Measurements from ENCODE around the gene SNX20. TPM values are rescaled to one million over a fixed set of nuclear protein-coding genes. Genes with fewer than 3 reads are reported as not detected.
A peak's percentile ranks its signal among the peaks of the same experiment; 100 is the strongest.

Gene SNX20
- total and polyA plus RNA-seq, 9 donors = 0.38 to 2.7 (median 0.82) TPM

DNA sequence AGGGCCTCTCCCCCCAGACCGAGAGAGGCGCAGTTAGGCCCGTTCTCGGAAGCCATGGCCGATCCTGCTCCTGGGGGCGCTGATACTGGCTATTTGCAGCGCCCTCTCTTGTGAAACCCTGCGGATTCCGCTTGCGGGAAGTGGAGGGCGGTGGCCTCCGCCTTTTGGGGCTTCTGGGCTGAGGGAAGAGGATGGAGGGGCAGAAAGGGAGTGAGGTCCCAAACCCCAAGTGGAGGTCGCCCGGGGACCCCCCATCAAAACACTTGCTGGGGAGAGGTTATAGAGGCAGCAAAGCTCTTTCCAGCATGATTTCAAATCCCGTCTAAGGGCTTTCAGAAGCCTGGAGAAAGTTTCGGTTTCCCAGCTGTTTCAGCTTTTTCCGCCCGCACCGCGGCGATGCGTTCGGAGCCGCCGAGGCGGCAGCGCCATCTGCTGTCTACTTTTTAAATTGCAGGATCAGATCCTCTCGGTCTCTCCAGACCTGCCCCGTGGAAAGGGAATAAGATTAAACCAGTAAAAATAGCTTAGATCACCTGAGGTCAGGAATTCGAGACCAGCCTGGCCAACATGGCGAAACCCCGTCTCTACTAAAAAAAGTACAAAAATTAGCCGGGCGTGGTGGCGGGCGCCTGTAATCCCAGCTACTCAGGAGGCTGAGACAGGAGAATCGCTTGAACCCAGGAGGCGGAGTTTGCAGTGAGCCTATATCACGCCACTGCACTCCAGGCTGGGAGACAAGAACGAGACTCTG lies 15.8 kb downstream of the SNX20 start:
- H3K27ac ChIP-seq = peak overlapping the region in 1 of 2 donors; percentile 55
- H3K4me3 ChIP-seq = peak overlapping the region; percentile 38
- 19 to 24% (median 20%) methylated on average over 40 of the region's 40 CpGs for WGBS, 3 donors

GRCh38 chr16:50664270-50664669 lies 16.8 kb downstream of the SNX20 start:
- TF ChIP-seq CTCF (IDR thresholded peaks at IDR 0.05) (no peak), POLR2A (IDR thresholded peaks at IDR 0.05) (no peak), EP300 (IDR thresholded peaks at IDR 0.05) (no peak)
- no peak for DNase-seq
- intact Hi-C loops (cut with DNase I) = loop anchor here (5.0 to 10.0 kb wide), 5 partner anchors 119 to 1143 kb away; partner anchors contain the start of genes CNEP1R1 (in 1 of the 4) and NKD1 (in 1 of the 4)
- H3K4me1 ChIP-seq (ENCODE audit: insufficient read depth) = peaks cover 1% of the 10 kb centered on the region
- H3K9me3 ChIP-seq = no peaks in the 10 kb centered on the region
- no peak overlapping the region for H3K27ac ChIP-seq
- 86 to 95% (median 86%) methylated on average over 5 of the region's 5 CpGs for WGBS, 3 donors
- H3K4me3 ChIP-seq = no peak overlapping the region
- H3K36me3 ChIP-seq = no peaks in the 10 kb centered on the region
- no peaks in the 10 kb centered on the region for H3K27me3 ChIP-seq

More for the DNA sequence above, 15.8 kb downstream of the SNX20 start:
- TF ChIP-seq POLR2A (IDR thresholded peaks at IDR 0.05) (no peak), CTCF (IDR thresholded peaks at IDR 0.05) (peak; percentile 60 to 82 (median 63))
- Histone ChIP-seq H3K27me3 (no peaks in the 10 kb centered on the region), H3K9me3 (no peaks in the 10 kb centered on the region), H3K36me3 (no peaks in the 10 kb centered on the region), H3K4me1 (ENCODE audit: insufficient read depth) (peaks cover 1% of the 10 kb centered on the region)
- intact Hi-C loops (cut with DNase I) = loop anchor here (5.0 to 10.0 kb wide), 5 partner anchors 121 to 641 kb away; partner anchors contain the start of genes CNEP1R1 (in 1 of the 4) and NKD1 (in 1 of the 4)
- DNase-seq = peak; percentile 74 to 88 (median 85)

GRCh38 chr16:50662306-50662940 lies 18.7 kb downstream of the SNX20 start:
- no peaks in the 10 kb centered on the region for H3K36me3 ChIP-seq
- H3K9me3 ChIP-seq = no peaks in the 10 kb centered on the region
- no peak overlapping the region for H3K4me3 ChIP-seq
- intact Hi-C loops (cut with DNase I) = loop anchor here (5.0 to 10.0 kb wide), 5 partner anchors 118 to 1145 kb away; partner anchors contain the start of genes CNEP1R1 (in 1 of the 4) and NKD1 (in 1 of the 4)
- DNase-seq = no peak
- H3K27me3 ChIP-seq = no peaks in the 10 kb centered on the region
- 92 to 93% (median 92%) methylated on average over 10 of the region's 10 CpGs for WGBS, 3 donors
- TF ChIP-seq CTCF (IDR thresholded peaks at IDR 0.05) = no peak
- no peak for TF ChIP-seq POLR2A (IDR thresholded peaks at IDR 0.05)
- no peak for TF ChIP-seq EP300 (IDR thresholded peaks at IDR 0.05)
- no peak overlapping the region for H3K27ac ChIP-seq
- H3K4me1 ChIP-seq (ENCODE audit: insufficient read depth) = peaks cover 1% of the 10 kb centered on the region

GRCh38 chr16:50659806-50660205 lies 21.3 kb downstream of the SNX20 start:
- Histone ChIP-seq H3K4me1 (ENCODE audit: insufficient read depth) (no peaks in the 10 kb centered on the region), H3K27ac (no peak overlapping the region), H3K27me3 (no peaks in the 10 kb centered on the region), H3K36me3 (no peaks in the 10 kb centered on the region), H3K4me3 (no peak overlapping the region), H3K9me3 (no peaks in the 10 kb centered on the region)
- TF ChIP-seq CTCF (IDR thresholded peaks at IDR 0.05) (no peak), POLR2A (IDR thresholded peaks at IDR 0.05) (no peak)
- WGBS, 3 donors = 79 to 88% (median 86%) methylated on average over 5 of the region's 5 CpGs
- DNase-seq = no peak
- intact Hi-C loops (cut with DNase I) = loop anchor here (5.0 to 10.0 kb wide), 5 partner anchors 115 to 1147 kb away; partner anchors contain the start of genes CNEP1R1 (in 1 of the 4) and NKD1 (in 1 of the 4)

Data from ovary (tissue), 9 donors.